ENCODE measurements around the gene ARHGAP6.
A peak's percentile ranks its signal among the peaks of the same experiment; 100 is the strongest.
"Not testable (repeated sequence)": the region's sequence is repeated elsewhere in the genome, so short reads cannot be mapped to it uniquely, and the experiment has no call there.

ARHGAP6 gene

DNA sequence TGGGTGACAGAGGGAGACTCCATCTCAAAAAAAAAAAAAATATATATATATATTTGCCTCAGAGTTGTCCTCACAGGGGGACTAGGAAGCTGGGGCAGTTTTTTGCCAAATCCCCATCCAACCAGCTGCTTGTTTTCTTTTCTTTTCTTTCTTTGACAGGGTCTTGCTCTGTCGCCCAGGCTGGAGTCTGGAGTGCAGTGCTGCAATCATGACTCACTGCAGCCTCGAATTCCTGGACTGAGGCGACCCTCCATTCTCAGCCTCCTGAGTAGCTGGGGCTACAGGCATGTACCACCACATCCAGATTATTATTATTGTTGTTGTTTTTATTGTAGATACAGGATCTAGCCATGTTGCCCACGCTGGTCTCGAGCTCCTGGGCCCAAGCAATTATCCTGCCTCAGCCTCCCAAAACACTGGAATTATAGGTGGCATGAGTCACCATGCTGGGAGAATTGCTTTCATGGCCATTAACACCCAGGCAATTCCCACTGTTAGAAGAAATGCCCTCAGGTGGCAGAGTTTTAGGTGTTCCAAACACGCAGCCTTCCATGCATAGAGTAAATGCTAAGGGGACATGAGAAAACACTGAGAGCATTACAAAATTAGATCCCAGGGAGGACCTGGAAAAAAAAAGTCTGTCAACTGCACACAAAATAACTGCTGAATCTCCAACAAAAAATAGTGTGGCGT lies 98.0 kb downstream of the ARHGAP6 start:
- DNase-seq = no peak

DNA sequence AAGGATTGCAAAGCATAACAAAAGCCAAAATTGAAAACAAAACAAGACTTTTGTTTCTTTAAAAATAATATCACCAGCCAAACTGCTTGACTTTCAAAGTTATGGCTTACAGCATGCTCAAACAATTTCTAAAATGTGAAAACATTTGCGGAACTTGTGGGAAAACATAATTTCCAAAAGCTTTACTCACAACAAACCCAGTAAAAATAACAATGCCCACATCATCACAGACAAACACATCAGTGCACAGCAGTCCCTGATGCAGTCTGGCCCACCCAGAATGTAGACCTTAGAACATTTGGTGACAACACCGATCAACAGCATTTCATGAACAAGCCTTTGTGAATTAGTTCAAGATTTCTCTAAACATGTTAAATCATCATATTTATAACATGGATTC lies 98.9 kb downstream of the ARHGAP6 start:
- no peak for DNase-seq

DNA sequence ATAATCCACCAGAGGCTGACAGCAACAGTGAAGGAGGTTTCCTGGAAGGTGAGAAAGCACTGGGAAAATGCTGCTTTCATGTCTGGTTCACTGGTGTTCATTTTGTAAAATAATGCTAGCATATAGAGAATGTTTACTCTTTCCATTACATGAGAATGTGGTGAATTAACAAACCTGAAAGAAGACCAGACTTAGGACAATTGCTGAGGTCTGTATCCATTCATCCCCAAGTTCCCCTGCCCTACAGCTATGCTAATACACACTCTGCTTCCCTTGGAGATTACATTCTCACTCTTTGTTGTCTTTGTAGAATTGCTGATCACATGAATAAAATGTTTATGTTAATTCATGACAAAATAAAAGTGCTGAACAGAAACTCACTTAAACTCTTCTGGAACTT lies 99.5 kb downstream of the ARHGAP6 start:
- no peak for DNase-seq

- no peak for DNase-seq
Measured at GRCh38 chrX:11564546-11564945, 101.2 kb downstream of the ARHGAP6 start.

- no peak for DNase-seq
Measured at GRCh38 chrX:11562570-11562969, 103.2 kb downstream of the ARHGAP6 start.

DNA sequence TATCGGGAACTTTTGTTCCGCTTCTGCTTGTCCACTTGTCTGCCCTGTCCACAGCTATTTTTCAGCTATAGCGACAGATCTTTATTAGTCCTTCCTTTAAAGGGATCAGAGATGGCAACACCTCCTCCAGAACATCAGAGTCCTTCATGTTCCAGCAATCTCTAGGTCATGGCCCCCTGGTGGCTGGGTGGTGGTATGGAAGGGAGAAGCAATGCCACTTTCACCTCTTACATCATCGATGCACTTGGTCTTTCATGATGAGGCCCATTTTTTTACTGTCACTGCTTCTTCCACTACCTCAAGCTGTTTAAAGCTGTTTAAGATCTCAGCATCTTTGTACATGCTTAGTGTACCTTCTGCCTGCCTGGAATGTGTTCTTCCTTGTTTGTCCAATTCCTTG lies 106.7 kb downstream of the ARHGAP6 start:
- no peak for DNase-seq

DNA sequence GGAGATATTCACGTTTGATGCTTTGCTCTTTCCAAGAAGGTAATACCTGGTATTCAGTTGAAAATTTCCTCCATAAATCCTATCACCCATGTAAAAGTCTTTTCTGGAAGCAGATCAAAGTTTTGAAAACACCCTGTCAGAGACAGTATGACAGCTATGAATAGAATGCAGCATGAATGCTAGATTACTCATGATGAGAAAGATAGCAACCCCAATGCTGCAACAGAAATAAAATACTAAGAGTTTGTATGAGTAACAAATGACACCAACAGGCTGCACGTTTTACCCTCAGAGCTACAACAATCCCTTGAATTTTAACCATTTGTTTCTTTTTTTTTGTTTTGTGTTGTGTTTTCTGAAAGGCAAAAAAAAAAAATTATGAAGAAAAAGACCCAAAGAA lies 108.6 kb downstream of the ARHGAP6 start:
- DNase-seq = no peak

DNA sequence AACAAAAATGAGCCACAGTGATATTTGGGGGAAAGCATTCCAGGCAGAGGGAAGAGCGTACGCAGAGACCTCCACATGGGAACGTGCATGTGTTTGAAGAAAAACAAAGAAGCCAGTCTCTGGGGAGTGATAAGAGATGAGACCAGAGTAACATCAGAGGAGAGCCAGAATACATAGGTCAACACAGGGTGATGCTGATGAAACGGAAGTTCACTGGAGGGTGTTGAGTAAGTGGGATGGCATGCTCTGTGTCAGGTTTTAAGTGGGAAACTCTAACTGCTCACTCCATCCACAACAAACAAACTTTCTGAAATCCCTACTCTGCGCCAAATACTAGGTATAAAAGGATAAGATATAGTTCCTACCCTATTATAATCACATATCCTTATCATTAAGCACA lies 110.0 kb downstream of the ARHGAP6 start:
- DNase-seq = no peak

DNA sequence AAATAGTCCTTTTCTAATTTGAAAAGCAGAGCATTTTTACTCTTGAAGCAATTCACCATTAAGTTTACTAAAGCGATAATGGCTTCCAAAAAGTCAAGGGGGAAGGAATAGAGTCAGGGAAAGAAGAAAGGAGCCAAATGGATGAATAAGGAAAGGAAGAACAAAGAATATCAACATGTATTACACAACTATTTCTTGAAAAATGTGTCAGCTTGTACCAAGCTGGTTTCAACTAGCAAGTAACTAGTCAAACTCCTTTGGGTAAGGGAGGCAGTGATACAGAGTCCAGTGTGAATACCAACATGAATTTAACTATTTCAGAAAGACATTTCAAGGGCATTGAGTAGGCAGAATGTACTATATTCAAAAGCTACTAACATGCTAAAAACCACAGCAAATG lies 112.1 kb downstream of the ARHGAP6 start:
- no peak for DNase-seq

GRCh38 chrX:11551151-11551550 lies 114.6 kb downstream of the ARHGAP6 start:
- DNase-seq = no peak

DNA sequence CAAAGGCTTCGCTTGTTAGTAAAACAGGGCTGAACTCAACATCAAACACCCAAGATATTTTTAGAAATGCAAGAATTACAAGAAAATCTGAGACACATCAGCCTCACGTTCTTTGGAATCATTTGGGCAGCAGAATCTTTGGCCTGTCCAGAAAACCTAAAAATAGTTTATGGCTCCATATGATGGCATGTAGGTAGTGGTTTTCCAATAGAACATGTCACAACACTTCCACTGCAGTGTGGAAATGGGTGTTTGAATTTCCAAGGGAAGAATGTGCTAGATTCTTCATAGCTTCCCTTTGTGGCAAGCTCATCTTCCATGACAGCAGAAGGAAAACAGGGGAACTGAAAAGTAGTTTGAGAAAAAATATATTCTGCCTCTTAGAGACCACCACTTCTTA lies 118.8 kb downstream of the ARHGAP6 start:
- no peak for DNase-seq

DNA sequence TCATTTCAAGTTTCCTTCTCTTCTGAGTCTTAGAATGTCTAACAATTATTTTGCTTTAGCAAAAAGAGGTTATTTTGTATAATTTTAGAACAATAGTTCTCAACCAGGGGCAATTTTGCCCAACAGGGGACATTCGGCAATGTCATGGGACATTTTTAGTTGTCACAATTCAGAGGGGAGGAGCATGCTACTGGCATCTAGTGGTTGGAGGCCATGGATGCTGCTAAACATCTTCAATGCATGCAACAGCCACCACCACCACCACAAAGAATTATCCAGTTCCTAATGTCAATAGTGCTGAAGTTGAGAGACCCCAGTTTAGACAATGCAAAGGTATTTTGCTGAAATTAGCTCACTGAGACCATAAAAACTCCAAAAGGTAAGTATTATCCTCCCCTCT lies 122.5 kb downstream of the ARHGAP6 start:
- DNase-seq = no peak

- no peak for DNase-seq
Measured at GRCh38 chrX:11541510-11541909, 124.2 kb downstream of the ARHGAP6 start.

GRCh38 chrX:11540532-11541377 lies 125.0 kb downstream of the ARHGAP6 start:
- DNase-seq = no peak

- no peak for DNase-seq
Measured at GRCh38 chrX:11537141-11537540, 128.6 kb downstream of the ARHGAP6 start.

- DNase-seq = no peak
Measured at GRCh38 chrX:11535156-11535919, 130.4 kb downstream of the ARHGAP6 start.

GRCh38 chrX:11533199-11533651 lies 132.5 kb downstream of the ARHGAP6 start:
- DNase-seq = peak; percentile 80

GRCh38 chrX:11532291-11533078 lies 133.2 kb downstream of the ARHGAP6 start:
- DNase-seq = no peak

- DNase-seq = no peak
Measured at GRCh38 chrX:11531226-11531625, 134.5 kb downstream of the ARHGAP6 start.

GRCh38 chrX:11530621-11531020 lies 135.1 kb downstream of the ARHGAP6 start:
- no peak for DNase-seq

DNA sequence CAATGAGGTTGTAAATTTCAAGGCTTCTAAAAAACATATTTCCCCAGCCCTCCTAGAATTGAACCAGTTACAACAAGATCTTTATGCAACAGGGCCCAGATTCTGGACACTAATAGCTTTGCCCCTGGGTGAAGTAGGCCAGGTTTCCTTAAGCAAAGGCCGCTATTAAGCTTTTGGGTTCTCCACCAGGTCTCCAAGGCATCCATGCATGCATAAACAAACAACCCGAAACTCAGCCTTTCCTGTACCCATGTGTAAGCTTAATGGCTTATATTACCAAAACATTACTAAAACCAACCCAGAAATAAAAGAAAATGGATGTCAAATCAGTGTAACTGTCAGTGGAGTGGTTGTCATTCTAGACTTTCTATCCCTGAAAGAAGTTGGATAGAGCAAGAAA lies 137.1 kb downstream of the ARHGAP6 start:
- DNase-seq = no peak

GRCh38 chrX:11525685-11526084 lies 140.0 kb downstream of the ARHGAP6 start:
- DNase-seq = no peak

DNA sequence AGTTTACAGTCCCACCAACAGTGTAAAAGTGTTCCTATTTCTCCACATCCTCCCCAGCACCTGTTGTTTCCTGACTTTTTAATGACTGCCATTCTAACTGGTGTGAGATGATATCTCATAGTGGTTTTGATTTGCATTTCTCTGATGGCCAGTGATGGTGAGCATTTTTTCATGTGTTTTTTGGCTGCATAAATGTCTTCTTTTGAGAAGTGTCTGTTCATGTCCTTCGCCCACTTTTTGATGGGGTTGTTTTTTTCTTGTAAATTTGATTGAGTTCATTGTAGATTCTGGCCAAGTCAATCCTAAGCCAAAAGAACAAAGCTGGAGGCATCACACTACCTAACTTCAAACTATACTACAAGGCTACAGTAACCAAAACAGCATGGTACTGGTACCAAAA lies 146.5 kb downstream of the ARHGAP6 start:
- DNase-seq = not testable (repeated sequence)
